Right cardiac atrium (tissue), 5 donors: ENCODE data around the gene SCMH1. TPM values are rescaled to one million over a fixed set of nuclear protein-coding genes. Genes with fewer than 3 reads are reported as not detected.

Experiments
- ATAC-seq, 2 donors: fragments of 200-7000 bp; cut with Tn5 transposase; one replicate each; pipeline versions ENCODE4 v1.8.0 to v1.9.1; 2020; ENCODE audit warnings: moderate library complexity in 2 of 2, mild to moderate bottlenecking in 1 of 2
- DNase-seq, 3 donors: peaks; one replicate each; pipeline ENCODE4 v3.0.0-alpha.2; 2020
- H3K27ac ChIP-seq: one replicate; pipeline ENCODE4 v1.5.1; 2013; ENCODE audit warnings: mild to moderate bottlenecking, low read length, control low read depth, moderate library complexity
- H3K27me3 ChIP-seq: one replicate; pipeline ENCODE4 v1.6.1; 2013; ENCODE audit not compliant: control insufficient read depth, insufficient read depth
- H3K4me1 ChIP-seq: one replicate; pipeline ENCODE4 v1.6.1; 2013; ENCODE audit warnings: low read length; ENCODE audit not compliant: control insufficient read depth, insufficient read depth
- H3K4me3 ChIP-seq: one replicate; pipeline ENCODE4 v1.5.1; 2013; ENCODE audit warnings: low read length, control low read depth
- H3K9me3 ChIP-seq: one replicate; pipeline ENCODE4 v1.6.1; 2013; ENCODE audit warnings: low read length; ENCODE audit not compliant: control insufficient read depth
- WGBS: extraction: QIAGEN DNeasy Blood & Tissue Kit; methylation state at CpG from one replicate; pipeline ENCODE4 v1.1.7; 2013; 5-methylcytosine and 5-hydroxymethylcytosine counted together
- intact Hi-C, 4 donors: fragments of 100-400 bp; cut with DNase I; formaldehyde crosslinking; loops; one replicate each; pipeline versions ENCODE4 v1.11.0 to v1.14.0; 2022 to 2023
- polyA plus RNA-seq: library from polyadenylated mRNA; stranded (reverse); fragments of 200-250 nt; gene quantifications from one replicate; pipeline ENCODE4 v1.2.3, GENCODE V29; 2013
- total RNA-seq, 4 donors: library from RNA; stranded (reverse); fragmentation: NEBNext Ultra II Directional; extraction: Animal tissue kit (Norgen Biotek cat#: 25700); gene quantifications; one replicate each; pipeline ENCODE4 v1.2.1, GENCODE V29; 2021
- donor health status: healthy with polysubstance abuse.
- donor health status: DM: no; HTN: yes; CAD: no.
- donor health status: DM: no; HTN: no; CAD: no.
- donor health status: DM: no; HTN: yes; CAD: no; lungs with severe emphysema.
- donor health status: DM: yes; HTN: yes; CAD: no.

Gene SCMH1
- total and polyA plus RNA-seq, 5 donors: 42.6 to 66.5 (median 54.5) TPM

DNA sequence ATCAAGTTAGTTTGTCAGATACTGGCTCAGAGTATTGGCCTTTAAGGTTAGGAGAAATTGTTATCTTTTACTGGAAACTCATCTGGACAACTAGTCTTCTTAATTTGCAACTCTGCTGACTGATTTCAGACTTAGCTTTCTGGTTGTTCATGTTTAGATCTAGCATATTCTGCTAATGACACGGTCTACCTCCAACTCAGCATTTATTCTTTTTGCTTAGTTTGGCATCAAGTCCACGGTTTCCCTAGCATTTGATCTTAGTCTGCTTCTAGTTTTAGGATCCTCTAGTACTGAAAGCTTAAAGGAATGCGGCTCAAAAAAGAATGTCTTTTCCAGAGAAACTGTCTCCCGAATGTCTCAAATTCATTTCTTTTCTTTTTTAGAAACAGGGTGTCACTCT is 145.0 kb downstream of the SCMH1 start:
- Histone ChIP-seq H3K27me3 (no peaks in the 10 kb centered on the region), H3K4me1 (no peaks in the 10 kb centered on the region), H3K27ac (no peak overlapping the region), H3K4me3 (no peak overlapping the region), H3K9me3 (no peaks in the 10 kb centered on the region)
- ATAC-seq: no peak
- WGBS: 67% methylated on average over 4 of the region's 4 CpGs
- intact Hi-C loops: no loop called here
- DNase-seq: no peak

DNA sequence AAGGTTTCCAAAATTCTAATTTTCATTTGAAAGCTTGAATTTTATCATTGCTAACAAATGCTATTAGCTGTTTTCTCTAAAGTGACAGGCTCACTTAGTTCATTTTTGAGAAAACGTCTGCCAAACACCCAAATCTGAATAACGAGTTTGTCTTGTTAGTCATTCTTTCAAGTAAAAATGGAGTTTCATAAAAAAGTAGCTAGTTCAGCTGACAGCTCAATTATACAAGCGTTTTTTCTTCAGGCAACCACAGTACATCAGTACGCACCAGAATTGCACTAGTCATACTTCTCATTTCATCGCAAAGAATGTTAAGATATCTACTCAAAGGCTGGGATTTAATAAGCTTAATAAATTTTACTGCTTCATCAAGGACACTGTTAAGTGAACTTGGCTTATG is 148.3 kb downstream of the SCMH1 start:
- 66% methylated on average over 5 of the region's 5 CpGs for WGBS
- H3K27ac ChIP-seq: no peak overlapping the region
- no peaks in the 10 kb centered on the region for H3K27me3 ChIP-seq
- intact Hi-C loops: no loop called here
- ATAC-seq: no peak
- DNase-seq: no peak
- H3K4me1 ChIP-seq: no peaks in the 10 kb centered on the region
- H3K4me3 ChIP-seq: no peak overlapping the region
- H3K9me3 ChIP-seq: no peaks in the 10 kb centered on the region

DNA sequence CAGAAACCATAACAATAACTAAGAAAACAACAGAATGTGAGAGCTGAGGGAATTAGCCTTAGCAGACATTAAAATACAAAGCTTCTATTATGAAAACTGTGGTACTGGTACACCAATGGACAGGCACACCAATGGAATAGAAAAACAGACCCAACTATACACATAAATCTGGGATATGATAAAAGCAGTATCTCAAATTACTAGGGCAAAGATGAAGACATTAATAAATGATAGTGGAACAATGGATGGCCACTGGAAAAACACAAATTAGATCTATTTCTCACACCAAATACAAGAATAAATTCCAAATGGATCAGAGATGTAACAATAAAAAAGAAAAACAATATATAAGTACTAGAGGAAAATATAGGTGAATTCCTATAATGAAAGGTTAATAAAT is 155.2 kb downstream of the SCMH1 start:
- H3K27ac ChIP-seq: no peak overlapping the region
- ATAC-seq: no peak
- no peak overlapping the region for H3K4me3 ChIP-seq
- no peak for DNase-seq
- intact Hi-C loops: no loop called here
- H3K9me3 ChIP-seq: no peaks in the 10 kb centered on the region
- H3K4me1 ChIP-seq: no peaks in the 10 kb centered on the region
- H3K27me3 ChIP-seq: no peaks in the 10 kb centered on the region

DNA sequence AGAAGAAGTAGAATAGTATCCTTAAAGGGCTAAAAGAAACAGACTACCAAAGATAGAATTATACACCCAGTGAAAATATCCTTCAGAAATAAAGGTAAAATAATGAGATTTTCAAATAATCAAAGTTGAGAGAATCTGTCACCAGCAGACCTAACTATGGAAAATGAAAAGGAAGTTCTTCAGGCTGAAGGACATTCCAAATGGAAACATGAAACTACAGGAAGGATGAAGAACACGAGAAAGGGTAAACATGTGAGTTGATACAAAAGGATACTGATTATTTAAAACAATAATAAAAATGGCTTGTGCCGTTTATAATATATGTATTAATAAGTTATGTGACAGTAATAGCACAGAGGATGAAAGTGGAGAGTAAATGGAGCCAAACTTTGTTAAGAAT is 163.5 kb downstream of the SCMH1 start:
- WGBS: 79% methylated on average over 2 of the region's 2 CpGs
- ATAC-seq: no peak

DNA sequence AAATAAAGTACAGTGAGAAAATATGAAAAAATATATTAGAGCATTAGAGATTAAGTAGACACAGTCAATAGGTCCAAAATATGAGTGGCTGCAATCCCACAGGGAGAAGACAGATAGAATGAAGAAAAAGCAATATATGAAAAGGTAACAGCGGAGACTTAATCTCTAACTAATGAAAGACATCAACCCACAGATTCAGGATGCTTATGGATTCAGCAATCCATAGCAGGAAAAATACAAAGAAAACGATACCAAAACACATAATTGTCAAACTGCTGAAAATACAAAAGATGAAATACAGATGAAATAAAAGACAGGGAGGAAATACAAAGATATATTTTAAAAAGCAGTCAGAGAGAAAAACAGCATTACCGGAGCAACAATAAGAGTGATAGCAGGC is 163.9 kb downstream of the SCMH1 start:
- no peaks in the 10 kb centered on the region for H3K27me3 ChIP-seq
- H3K4me1 ChIP-seq: no peaks in the 10 kb centered on the region
- intact Hi-C loops: no loop called here
- no peak overlapping the region for H3K27ac ChIP-seq
- no peak overlapping the region for H3K4me3 ChIP-seq
- DNase-seq (no peak), ATAC-seq (no peak)
- WGBS: 97% methylated on average over 3 of the region's 3 CpGs
- H3K9me3 ChIP-seq: no peaks in the 10 kb centered on the region

More for the DNA sequence above, 163.5 kb downstream of the SCMH1 start:
- Histone ChIP-seq H3K27ac (no peak overlapping the region), H3K27me3 (no peaks in the 10 kb centered on the region), H3K4me3 (no peak overlapping the region), H3K4me1 (no peaks in the 10 kb centered on the region), H3K9me3 (no peaks in the 10 kb centered on the region)
- intact Hi-C loops: no loop called here
- no peak for DNase-seq

DNA sequence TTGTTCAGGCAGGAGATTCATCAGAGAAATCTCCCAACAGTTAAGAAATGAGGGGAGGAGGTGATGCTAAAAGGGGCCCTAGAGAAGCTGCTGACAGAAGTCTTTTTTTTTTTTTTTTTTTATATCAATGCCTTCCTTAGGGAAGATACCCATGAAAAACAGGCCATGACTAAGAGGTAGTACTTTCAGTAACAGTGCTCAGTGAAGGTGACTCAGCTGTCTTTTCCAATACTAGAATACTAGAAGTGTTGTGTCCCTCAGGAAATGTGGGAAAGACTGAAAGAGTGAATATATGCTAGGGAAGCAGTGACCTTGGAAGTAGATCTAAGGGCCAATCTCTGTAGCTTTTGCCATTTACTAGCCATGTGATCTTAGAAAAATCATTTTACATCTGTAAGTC is 168.1 kb downstream of the SCMH1 start:
- no peaks in the 10 kb centered on the region for H3K4me1 ChIP-seq
- H3K9me3 ChIP-seq: no peaks in the 10 kb centered on the region
- H3K27ac ChIP-seq: no peak overlapping the region
- intact Hi-C loops: no loop called here
- no peak for ATAC-seq
- H3K4me3 ChIP-seq: no peak overlapping the region
- DNase-seq: no peak
- no peaks in the 10 kb centered on the region for H3K27me3 ChIP-seq

DNA sequence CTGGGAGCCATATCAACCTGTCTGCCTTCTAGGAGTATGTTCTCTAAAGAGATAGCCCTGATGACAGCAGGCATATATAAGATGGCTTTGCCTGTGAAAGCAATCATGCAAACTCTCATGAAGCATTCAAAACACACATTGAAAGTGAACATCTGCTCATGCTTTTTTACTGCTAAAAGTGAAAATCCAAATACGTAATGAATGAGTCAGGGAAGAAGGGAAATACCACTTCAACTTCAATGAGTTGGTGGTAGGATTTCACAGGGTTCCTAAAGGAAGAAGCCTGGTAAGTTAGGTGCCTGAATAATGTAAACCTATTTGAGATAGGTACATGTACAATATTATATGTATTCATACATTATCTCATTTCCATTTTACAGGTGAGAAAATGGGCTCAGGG is 170.1 kb downstream of the SCMH1 start:
- no peak overlapping the region for H3K4me3 ChIP-seq
- DNase-seq (no peak), ATAC-seq (no peak)
- H3K27me3 ChIP-seq: no peaks in the 10 kb centered on the region
- H3K27ac ChIP-seq: no peak overlapping the region
- no peaks in the 10 kb centered on the region for H3K4me1 ChIP-seq
- 95% methylated on average over 1 of the region's 1 CpG for WGBS
- no peaks in the 10 kb centered on the region for H3K9me3 ChIP-seq
- intact Hi-C loops: no loop called here

DNA sequence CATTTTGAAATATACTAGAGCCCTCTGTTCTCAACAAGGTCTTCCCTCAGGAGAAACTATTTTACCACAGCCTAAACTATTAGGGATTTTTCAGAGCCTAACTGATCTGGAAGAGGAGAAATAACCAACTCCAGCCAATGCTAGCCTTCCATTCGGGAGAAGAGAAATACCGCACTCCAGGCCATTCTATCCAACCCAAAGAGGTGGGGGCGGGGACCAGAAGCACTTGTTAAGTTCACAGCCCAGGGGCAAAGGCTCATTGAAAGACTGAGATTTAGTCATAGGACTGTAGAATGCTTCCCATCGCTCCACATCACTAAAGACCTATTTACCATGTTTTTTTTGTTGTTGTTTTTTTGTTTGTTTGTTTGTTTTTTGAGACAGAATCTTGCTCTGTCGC is 185.2 kb downstream of the SCMH1 start:
- Histone ChIP-seq H3K4me3 (no peak overlapping the region), H3K27me3 (no peaks in the 10 kb centered on the region), H3K27ac (no peak overlapping the region), H3K9me3 (no peaks in the 10 kb centered on the region), H3K4me1 (no peaks in the 10 kb centered on the region)
- intact Hi-C loops: no loop called here
- DNase-seq: no peak
- WGBS: 88% methylated on average over 5 of the region's 5 CpGs
- no peak for ATAC-seq

DNA sequence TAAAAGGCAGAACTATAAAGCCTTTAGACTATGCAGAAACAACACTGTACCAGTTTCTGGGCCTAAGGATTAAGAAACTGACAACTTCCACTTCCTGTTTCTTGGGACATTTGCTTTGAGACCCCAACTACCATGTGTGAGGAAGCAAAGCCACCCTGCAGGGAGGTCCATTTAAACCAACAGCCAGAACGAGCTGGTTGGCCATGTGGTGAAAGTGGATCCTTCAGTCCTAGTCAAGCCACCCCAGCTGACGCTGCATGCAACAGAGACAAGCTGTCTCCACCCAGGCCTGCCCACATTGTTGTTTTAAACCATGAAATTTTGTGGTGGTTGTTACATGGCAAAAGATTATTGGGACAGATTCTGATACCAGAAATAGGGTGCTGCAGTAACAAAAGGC is 188.8 kb downstream of the SCMH1 start:
- ATAC-seq: peak in 1 of 2 donors; percentile 50
- 67% methylated on average over 2 of the region's 2 CpGs for WGBS
- intact Hi-C loops: no loop called here

DNA sequence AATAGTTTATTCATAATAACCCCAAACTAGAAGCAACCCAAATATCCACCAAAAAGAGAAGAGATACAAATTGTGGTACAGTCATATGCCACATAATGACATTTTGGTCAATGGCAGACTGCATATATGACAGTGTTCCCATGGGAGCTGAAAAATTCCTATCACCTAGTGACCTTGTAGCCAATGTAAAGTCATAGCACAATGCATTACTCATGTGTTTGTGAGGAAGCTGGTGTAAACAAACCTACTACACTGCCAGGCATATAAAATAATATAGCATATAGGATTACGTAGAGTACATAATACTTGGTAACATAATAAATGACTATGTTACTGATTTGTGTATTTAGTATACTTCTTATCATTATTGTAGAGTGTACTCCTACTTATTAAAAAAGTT is 191.1 kb downstream of the SCMH1 start:
- H3K9me3 ChIP-seq: no peaks in the 10 kb centered on the region
- 97% methylated on average over 1 of the region's 1 CpG for WGBS
- no peak for ATAC-seq
- no peak for DNase-seq
- peaks cover 7% of the 10 kb centered on the region for H3K4me1 ChIP-seq
- H3K27ac ChIP-seq: no peak overlapping the region
- H3K27me3 ChIP-seq: no peaks in the 10 kb centered on the region
- intact Hi-C loops: no loop called here
- H3K4me3 ChIP-seq: no peak overlapping the region

More for the DNA sequence above, 188.8 kb downstream of the SCMH1 start:
- Histone ChIP-seq H3K4me1 (no peaks in the 10 kb centered on the region), H3K27ac (no peak overlapping the region), H3K9me3 (no peaks in the 10 kb centered on the region), H3K27me3 (no peaks in the 10 kb centered on the region), H3K4me3 (no peak overlapping the region)
- DNase-seq: peak; percentile 16 to 58 (median 47)

DNA sequence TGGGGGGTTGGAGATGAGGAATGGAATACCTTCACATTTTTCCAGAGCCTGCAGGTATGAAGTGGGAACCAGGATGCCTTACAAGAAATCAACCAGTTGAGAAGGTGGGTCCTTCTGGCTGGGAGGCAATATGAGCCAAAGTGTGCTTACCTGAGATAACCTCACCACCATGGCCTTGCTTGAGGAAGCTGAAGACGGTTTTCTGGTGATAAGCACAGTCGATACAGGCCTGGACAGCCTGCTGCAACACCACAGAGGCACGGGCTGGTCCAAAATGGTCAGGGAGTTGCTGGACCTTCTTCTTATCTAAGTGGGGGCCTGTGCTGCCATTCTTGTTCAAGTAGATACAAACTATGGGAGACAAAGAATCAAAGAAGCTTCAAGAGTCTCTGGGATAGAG is 193.6 kb downstream of the SCMH1 start:
- Histone ChIP-seq H3K9me3 (no peaks in the 10 kb centered on the region), H3K27ac (no peak overlapping the region), H3K4me1 (peaks cover 20% of the 10 kb centered on the region), H3K4me3 (no peak overlapping the region), H3K27me3 (no peaks in the 10 kb centered on the region)
- WGBS: 83% methylated on average over 3 of the region's 3 CpGs
- DNase-seq (no peak), ATAC-seq (no peak)
- intact Hi-C loops: no loop called here

DNA sequence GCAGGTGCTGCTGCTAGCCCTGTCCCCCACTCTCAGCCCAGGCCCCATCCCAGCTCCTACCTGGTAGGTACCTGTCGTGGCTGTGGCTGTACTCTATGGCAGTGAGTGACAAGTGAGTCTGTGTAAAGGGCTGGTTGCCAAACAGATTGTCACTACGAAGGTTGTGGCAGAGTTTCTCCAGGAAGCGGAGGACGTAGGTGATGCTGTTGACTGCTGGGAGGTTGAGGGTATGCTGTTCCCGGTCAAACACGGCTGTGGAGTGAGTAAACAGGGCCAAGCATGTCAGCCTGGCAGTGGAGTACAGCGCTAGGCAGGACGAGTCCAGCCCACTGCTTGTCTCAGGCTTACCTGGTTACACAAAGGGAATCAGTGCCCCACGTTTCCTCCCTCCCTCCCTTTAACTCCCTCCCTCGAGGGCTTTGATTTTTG is 195.7 kb downstream of the SCMH1 start:
- Histone ChIP-seq H3K9me3 (no peaks in the 10 kb centered on the region), H3K4me3 (no peak overlapping the region), H3K27ac (peak overlapping the region; percentile 22), H3K4me1 (peaks cover 20% of the 10 kb centered on the region), H3K27me3 (no peaks in the 10 kb centered on the region)
- intact Hi-C loops: no loop called here
- 74% methylated on average over 10 of the region's 10 CpGs for WGBS
- ATAC-seq (peak; percentile 30 to 31), DNase-seq (no peak)
